Measurements from ENCODE around the gene USP21. TPM values are rescaled to one million over a fixed set of nuclear protein-coding genes. Genes with fewer than 3 reads are reported as not detected.

The USP21 gene
- polyA plus RNA-seq, 3 donors, result 49.0 to 52.6 (median 52.5) TPM

DNA sequence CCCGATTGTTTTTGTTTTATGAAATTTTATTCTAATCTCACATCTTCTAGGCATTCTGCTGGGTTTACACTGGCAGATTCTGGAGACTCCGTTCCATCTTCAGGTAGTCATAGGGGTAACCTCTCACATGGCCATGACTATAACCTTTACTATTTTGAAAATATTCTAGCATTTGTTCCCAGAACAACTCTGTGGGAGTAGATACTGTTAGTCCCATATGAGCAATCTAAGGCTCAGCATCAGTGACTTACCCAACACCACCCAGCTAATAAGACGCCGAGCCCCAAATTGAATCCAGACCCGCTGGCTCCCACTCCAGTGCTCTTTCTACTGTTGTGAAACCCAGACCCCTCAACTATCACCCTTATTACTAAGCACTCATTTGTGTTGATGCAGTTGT lies 29.7 kb downstream of the USP21 start:
- DNase-seq, result no peak

DNA sequence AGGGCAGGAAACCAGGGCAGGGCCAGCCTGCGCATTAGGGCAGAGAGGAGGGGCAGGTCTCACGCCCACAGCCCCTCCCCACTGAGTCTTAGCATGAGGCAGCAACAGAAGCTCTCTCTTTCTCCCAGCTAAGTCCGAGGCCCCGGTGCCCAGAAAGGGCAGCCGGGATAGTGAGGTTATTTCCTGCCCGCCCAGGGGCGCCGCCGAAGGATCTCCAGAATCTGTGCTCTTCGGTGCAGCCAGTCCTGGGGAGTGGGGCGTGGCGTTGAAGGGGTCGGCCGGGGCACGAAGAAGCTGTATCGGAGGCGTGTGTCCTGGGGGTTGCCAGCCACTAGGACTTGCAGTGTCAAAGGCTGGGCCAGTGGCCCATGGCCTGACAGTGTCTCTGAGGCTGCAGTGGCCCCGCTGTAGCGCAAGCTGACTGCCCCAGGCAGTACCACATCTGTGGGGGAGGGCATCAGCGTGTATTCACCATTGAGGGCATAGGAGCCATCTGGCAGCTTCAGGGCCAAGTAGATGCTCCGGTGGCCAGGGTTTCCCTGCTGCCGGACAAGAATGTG lies 31.7 kb downstream of the USP21 start:
- DNase-seq, result no peak

DNA sequence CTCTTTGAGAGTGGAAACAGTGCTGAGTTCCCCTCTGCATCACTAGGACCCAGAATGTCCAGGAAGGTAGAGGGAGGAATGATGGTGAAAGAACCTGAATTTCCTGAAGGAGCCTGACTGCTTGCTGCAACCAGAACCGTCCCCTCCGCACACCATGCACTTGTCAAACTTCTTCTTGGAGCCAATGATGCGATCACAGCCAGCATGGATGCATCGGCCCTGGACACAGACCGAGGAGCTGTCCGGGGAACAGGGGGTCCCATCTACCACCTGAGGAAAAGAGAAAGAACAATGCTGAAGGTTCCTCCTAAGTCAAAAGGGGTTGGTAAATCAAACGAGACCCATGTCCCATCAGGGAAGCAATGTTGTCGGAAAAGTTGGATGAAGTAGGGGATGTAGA lies 32.7 kb downstream of the USP21 start:
- no peak for DNase-seq

DNA sequence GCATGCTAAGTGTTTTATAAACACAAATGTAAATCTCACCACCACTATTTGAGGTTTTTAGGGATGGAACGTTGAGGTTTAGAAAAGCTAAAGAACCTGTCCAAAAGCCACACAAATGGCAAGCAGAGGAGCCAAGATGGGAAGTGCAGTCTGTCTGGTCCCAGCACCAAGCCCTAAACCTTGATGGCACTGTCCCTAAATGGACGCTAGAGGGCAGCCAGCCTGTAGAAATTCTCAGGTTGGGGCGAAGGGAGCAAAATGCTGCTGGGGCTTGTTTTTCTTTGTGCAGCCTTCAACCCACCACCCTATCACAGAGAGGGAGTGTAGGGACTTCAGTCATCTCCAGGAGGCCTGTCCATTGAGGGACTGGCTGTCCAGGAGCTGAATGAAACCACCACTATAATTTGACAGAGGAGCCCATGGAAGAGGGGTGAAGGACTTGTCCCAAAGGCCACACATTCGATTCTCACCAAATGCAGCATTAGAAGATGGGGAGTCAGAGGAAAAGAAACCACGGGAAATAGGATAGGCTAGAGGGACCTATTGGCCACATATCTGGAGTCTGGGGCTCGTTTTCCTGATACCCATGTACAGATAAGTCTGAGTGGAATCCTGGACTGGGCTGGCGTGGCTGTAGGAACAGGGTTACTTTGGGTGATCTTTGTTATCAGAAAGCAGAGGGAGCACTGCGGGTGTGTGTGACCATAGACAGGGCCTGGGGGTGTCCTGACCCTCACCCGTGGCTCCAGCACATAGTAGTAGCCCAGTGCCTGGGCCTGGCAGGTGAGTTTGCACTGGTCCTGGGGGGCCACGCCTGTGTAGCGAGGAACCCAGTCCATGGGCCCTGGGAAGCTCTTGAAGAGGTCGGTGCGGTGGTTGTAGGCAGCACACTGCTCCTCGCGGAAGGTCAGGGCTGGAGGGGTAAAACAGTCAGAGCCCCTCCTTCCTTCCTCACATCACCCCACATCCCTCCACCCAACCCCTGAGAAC lies 33.5 kb downstream of the USP21 start:
- DNase-seq, result peak; percentile 61

DNA sequence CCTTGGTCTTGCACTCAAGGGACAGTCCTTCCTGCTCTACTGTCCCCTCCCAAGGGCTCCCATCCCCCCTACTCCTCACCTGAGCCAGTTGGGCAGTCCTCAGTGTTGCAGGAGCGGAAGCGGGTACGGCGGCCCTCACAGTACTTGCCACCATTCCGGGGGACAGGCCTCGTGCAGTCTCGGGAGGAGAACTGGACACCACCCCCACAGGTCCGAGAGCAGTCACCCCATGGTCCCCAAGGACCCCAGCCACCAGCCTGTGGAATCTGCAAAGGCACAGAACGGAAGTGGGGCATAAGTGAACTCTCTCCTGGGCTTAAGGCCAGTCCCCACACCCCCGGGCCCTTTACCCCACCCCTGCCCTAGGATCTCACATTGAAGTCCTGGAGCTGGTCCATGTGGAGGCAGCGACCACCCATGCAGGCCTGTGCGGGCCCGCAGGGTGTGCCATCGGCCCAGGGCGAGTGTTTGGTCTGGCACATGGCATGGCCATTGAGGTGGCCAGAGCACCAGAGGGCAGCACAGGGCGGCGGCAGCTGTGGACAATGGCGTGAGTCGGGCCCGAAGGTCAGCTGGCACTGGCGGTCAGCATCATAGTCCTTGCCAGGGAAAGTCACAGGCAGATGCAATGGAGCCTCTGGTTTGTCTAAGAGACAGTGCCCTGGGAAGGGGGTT lies 34.4 kb downstream of the USP21 start:
- DNase-seq, result no peak

DNA sequence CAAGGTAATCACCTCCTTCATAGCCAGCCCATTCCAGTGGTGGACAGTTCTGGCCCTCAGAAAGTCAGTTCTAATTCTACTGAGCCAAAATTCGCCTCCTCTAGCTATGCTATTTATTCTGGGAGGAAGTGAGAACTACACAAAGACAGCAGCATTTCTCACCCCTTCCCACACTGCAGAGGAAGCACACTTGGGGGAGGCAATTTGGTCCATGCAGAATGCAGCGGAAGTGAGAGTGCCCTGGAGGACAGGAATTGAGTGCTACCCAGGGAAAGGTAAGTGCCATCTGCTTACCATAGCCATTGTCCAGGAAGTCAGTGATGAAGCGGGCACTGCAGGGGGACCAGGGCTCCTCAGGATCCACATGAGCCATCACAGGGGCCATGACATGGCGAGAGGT lies 35.9 kb downstream of the USP21 start:
- DNase-seq, result no peak

DNA sequence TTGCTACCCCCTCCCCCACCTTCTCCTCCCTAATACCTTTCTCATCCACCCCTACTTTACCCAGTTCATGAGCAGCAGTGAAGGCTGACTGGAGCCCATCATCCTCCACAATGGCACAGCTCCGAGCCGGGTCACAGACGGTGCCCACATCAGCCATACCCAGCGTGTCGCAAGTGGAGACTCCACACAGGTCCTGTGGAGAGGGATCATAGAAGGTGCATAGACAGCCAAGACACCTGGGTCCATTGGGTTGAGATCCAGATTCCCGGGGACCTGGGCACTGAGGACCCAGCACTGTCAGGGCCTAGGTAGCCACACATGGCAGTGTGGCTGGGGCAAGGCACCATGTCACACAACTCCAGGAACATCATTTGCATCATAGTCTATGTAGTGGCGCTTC lies 36.8 kb downstream of the USP21 start:
- no peak for DNase-seq

- DNase-seq, result no peak
Observed at GRCh38 chr1:161196521-161197451, 37.5 kb downstream of the USP21 start.

DNA sequence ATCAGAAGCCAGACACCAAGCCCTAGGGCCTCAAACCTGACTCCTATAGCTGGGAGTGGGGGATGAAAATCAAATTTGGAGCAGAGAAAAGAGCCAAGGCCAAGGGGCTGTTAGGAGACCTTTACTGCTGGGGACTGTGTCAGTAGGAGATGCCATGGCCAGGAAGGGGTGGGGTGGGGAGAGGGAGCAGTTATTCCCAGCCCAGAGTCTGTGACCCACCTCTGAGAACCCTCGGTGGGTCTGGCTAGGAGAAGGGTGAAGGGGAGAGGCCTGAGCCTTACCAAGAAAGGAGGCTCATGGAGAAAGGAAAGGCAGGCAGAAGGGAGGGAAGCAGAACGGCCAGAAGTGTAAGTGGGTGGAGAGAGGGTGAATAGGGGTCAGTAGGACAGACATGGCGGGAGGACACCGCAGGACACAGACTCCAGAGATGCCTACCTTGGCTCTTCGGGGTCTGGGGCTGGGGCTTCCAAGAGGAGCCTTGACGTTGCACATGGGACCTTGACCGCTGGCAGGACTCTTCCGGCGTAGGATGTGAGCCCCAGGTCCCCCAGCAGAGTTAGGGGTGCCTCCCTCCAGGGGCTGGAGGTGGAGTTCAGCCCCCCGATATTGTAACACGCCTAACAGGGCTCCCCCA lies 38.4 kb downstream of the USP21 start:
- no peak for DNase-seq

DNA sequence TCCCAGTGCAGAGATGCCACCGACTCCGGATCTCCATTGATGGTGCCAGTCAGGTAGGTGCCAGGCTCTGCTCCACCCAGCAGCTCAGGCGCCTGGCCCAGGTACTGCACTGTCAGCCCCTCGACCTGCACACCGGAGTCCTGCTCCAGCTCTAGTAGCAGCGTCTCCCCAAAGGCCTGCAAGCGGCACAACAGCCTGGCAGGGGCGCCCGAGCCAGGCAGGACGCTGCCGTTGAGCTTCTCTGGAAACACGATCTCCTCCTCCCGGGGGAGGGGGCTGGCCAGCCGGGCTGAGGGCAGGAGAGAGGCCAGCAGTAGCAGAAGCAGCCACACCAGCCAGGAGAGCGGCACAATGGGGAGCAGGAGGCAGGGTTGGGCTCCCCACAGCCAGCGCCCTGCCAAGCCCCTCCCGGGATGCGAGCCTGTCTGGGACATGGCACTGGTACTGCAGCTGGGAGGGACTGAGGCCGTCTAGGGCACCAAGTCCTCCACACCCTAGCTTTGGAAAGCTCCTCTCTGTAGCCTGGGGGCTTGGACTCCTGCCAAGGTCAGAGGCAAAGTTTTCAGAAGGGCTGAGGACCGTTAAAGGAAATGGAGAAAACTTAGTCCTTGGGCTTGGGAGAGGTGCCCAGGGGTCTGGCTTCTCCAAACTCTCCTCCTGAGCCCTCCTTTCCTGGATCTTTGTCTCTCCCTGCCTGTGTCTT lies 39.0 kb downstream of the USP21 start:
- DNase-seq, result peak; percentile 64

DNA sequence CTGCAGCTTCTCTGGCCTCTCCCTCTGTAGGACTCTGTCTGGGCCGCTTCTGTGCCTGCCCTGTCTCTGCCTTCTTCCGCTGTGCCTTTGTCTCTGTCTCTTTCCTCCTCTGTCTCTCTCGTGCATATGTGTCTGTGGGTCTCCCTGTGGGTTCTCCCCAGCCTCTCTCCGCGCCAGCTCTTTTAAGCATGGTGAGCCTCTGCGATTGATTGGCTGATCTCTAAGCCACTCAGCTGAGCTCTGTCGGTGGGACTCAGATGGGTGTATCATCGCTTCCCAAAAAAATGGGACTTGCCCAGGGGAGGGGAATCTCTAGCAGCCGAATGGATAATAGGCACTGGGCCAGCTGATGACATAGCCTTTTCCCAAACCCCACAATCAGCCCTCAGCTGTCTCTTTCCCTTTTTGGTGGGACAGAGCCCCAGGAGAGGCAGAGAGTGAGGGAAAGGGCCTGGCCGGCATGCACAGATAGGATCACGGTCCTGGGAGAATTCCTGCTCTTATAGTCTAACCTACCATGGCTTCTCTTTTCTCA lies 39.7 kb downstream of the USP21 start, which contains the start of gene ADAMTS4:
Gene ADAMTS4 (minus strand): TSS at position 158 of the 535 bp plus-strand sequence. CDS start 427 bp downstream, outside the sequence.
- no peak for DNase-seq

DNA sequence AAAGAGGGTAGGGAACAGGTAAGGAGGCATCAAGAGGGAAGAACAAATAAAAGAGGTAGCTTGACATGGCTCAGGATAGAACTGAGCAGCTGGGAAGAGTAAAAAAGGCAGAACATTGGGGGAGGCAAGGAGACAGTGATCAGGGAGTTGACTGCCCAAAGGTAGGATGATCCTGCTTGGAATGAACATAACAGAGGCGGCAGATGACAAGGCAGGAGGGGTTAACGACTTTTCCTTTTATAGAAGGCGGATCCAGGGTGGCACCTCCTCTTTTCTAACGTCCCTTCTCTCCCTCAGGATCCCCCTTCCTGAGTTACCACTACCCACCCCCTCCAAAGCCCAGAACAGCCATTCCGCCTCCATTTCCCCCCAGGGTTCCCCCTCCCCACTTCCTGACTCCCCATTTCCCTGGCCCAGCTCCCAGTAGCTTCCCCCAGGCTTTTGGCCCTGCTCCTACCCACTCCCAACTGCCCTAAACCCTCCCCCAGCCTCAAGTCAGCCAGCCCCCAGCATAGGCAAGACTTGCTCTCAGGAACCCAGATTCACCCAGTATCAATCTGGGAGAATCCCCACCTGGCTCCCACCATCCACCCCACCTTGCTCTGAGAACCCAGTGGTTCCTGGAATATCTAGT lies 40.3 kb downstream of the USP21 start:
- DNase-seq, result no peak

- no peak for DNase-seq
Observed at GRCh38 chr1:161200421-161200991, 41.2 kb downstream of the USP21 start.

- no peak for DNase-seq
Observed at GRCh38 chr1:161200992-161201835, 41.9 kb downstream of the USP21 start.

DNA sequence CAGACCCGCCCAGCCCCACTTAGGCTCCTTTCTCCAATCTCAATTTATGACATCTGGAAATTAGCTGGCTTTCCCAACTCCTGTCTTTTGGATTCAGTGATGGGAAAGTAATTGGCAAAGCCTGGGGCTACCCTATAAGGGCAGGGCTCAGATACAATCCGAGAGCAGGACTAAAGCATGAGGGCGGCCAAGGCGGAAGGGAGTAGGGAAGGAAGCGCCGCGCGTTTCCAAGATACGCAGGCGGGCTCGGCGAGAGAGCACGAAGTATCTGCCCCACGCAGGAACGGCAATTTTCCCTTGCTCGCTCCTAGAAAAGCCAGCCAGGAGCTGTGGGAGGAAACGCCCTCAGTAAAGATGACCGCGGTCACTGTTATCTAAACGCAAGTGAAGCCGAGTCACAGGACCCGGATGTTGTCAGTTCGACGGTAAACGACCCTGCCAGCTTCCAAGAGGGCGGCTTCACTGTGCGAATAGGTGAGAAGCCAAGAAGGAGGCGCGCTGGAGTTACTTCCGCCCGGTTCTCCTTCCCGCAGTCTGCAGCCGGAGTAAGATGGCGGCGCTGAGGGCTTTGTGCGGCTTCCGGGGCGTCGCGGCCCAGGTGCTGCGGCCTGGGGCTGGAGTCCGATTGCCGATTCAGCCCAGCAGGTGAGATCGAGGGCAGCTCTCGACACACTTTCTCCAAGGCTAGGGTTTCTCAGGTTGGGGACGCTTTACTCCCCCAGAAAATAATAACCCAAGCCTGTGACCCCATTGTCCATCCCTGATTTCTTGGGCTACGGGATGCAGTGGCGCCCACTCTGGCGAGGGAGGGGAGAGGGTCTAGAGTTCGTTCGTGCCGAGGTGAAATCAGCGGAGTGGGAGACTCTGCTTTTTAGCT lies 42.8 kb downstream of the USP21 start, which contains the start of gene NDUFS2:
Gene NDUFS2 (plus strand): TSS at position 532 of the 877 bp plus-strand sequence. CDS start 19 bp downstream, at position 551.
- DNase-seq, result peak; percentile 99

GRCh38 chr1:161206411-161207140 lies 47.3 kb downstream of the USP21 start:
- no peak for DNase-seq
